HCT116 (cell line): Measurements from ENCODE around the gene WNK2.

Experiments
- CEBPB ChIP-seq: IDR thresholded peaks from 2 replicates; pipeline ENCODE4 v1.6.1; 2012; ENCODE audit warnings: low read depth
- CTCF ChIP-seq, 3 experiments: fragments of 200-600 bp in 1 of 3; sonication (generic) in 1 of 3; IDR thresholded peaks in 2 of 3; conservative IDR thresholded peaks in 1 of 3; 2 replicates each; pipeline ENCODE4 v1.5.1; 2012 to 2017; ENCODE audit warnings: low read depth in 2 of 3, low read length in 2 of 3, antibody characterized with exemption in 1 of 3, borderline replicate concordance in 1 of 3, control low read depth in 1 of 3, mild to moderate bottlenecking in 1 of 3, mixed read lengths in 1 of 3, mixed run types in 1 of 3, moderate library complexity in 1 of 3; ENCODE audit not compliant: insufficient read depth in 1 of 3
- EGR1 ChIP-seq: IDR thresholded peaks from 2 replicates; pipeline ENCODE4 v1.6.1; 2012; ENCODE audit warnings: low read depth
- ELF1 ChIP-seq: IDR thresholded peaks from 2 replicates; pipeline ENCODE4 v1.6.1; 2012; ENCODE audit warnings: low read depth, borderline replicate concordance
- EZH2phosphoT487 ChIP-seq: fragments of 200-600 bp; IDR thresholded peaks from 2 replicates; pipeline ENCODE4 v1.6.1; 2018; ENCODE audit warnings: antibody characterized with exemption, borderline replicate concordance
- MAX ChIP-seq: IDR thresholded peaks from 2 replicates; pipeline ENCODE4 v1.6.1; 2012
- POLR2A ChIP-seq: IDR thresholded peaks from 2 replicates; pipeline ENCODE4 v1.7.0; 2011; ENCODE audit warnings: borderline replicate concordance; ENCODE audit not compliant: insufficient read depth, insufficient read length; ENCODE audit errors: extremely low read depth
- POLR2AphosphoS5 ChIP-seq: IDR thresholded peaks from 2 replicates; pipeline ENCODE4 v1.6.1; 2011; ENCODE audit warnings: mild to moderate bottlenecking, low read depth, low read length, moderate library complexity
- REST ChIP-seq: IDR thresholded peaks from 2 replicates; pipeline ENCODE4 v1.6.1; 2012; ENCODE audit warnings: low read depth
- SIN3A ChIP-seq: IDR thresholded peaks from 2 replicates; pipeline ENCODE4 v1.6.1; 2012; ENCODE audit warnings: low read depth
- SP1 ChIP-seq: IDR thresholded peaks from 2 replicates; pipeline ENCODE4 v1.6.1; 2012; ENCODE audit warnings: low read depth
- TCF7L2 ChIP-seq: IDR thresholded peaks from 2 replicates; pipeline ENCODE4 v1.7.0; 2011; ENCODE audit warnings: borderline replicate concordance, inconsistent platforms; ENCODE audit not compliant: insufficient read depth, insufficient read length; ENCODE audit errors: extremely low read depth
- YY1 ChIP-seq: IDR thresholded peaks from 2 replicates; pipeline ENCODE4 v1.6.1; 2011; ENCODE audit warnings: low read length, low read depth, moderate library complexity, mild to moderate bottlenecking; ENCODE audit not compliant: insufficient replicate concordance; ENCODE audit errors: extremely low read depth

GRCh38 chr9:93261735-93262523 is 78.0 kb downstream of the WNK2 start:
- TF ChIP-seq POLR2AphosphoS5, result no peak
- no peak for TF ChIP-seq CTCF (IDR thresholded peaks at IDR 0.05 in 2 of 3, conservative IDR thresholded peaks at IDR 0.05 in 1 of 3; ENCODE audit: borderline replicate concordance in 1 of 3, insufficient read depth in 1 of 3, low read depth in 2 of 3, low read length in 2 of 3)
- no peak for TF ChIP-seq EGR1
- no peak for TF ChIP-seq SP1
- no peak for TF ChIP-seq CEBPB
- no peak for TF ChIP-seq REST
- TF ChIP-seq ELF1, result no peak
- TF ChIP-seq SIN3A, result no peak
- no peak for TF ChIP-seq POLR2A
- no peak for TF ChIP-seq YY1
- no peak for TF ChIP-seq EZH2phosphoT487
- TF ChIP-seq TCF7L2, result no peak
- TF ChIP-seq MAX, result no peak
